Calu3 (cell line): Measurements from ENCODE around the gene CTTNBP2NL. TPM values are rescaled to one million over a fixed set of nuclear protein-coding genes. Genes with fewer than 3 reads are reported as not detected.

Experiments used
- BruUV-seq: library from RNA; stranded (reverse); fragments of 400-500 nt; replicated peaks from 2 replicates; lab custom pipeline; 2021; lab: Mats Ljungman, UMichigan
- CTCF ChIA-PET: fragments of 300-600 bp; sonication (Branson Sonifier 250); formaldehyde crosslinking; loops from one replicate; lab custom pipeline; 2022; ENCODE audit warnings: antibody characterized with exemption; lab: Charles Lee
- DNase-seq: peaks from one replicate; pipeline ENCODE4 v3.0.0; 2022
- H3K27ac Mint-ChIP-seq: one replicate; pipeline ENCODE4 v1.8.0; 2022; ENCODE audit warnings: mixed read lengths; ENCODE audit not compliant: unreplicated experiment
- H3K27me3 Mint-ChIP-seq: one replicate; pipeline ENCODE4 v1.8.0; 2022; ENCODE audit warnings: mixed read lengths; ENCODE audit not compliant: unreplicated experiment
- H3K36me3 Mint-ChIP-seq: one replicate; pipeline ENCODE4 v1.8.0; 2022; ENCODE audit warnings: mild to moderate bottlenecking, moderate library complexity, mixed read lengths; ENCODE audit not compliant: insufficient read depth, unreplicated experiment
- H3K4me1 Mint-ChIP-seq: one replicate; pipeline ENCODE4 v1.8.0; 2022; ENCODE audit warnings: mild to moderate bottlenecking, low read depth, mixed read lengths; ENCODE audit not compliant: unreplicated experiment
- H3K4me3 Mint-ChIP-seq: one replicate; pipeline ENCODE4 v1.8.0; 2022; ENCODE audit warnings: mild to moderate bottlenecking, low read depth, moderate library complexity, mixed read lengths; ENCODE audit not compliant: unreplicated experiment
- H3K9me3 Mint-ChIP-seq: one replicate; pipeline ENCODE4 v1.8.0; 2022; ENCODE audit warnings: low read depth, mixed read lengths; ENCODE audit not compliant: unreplicated experiment
- CTCF ChIP-seq: fragments of 200-600 bp; IDR thresholded peaks from one replicate; pipeline ENCODE4 v1.8.0; 2022; ENCODE audit warnings: antibody characterized with exemption; ENCODE audit not compliant: unreplicated experiment
- intact Hi-C: fragments of 100-400 bp; cut with micrococcal nuclease; formaldehyde crosslinking; loops from one replicate; pipeline ENCODE4 v1.10.0; 2022; ENCODE audit not compliant: unreplicated experiment
- total RNA-seq: library from RNA; stranded (reverse); gene quantifications from 2 replicates; pipeline ENCODE4 v1.2.3, GENCODE V29; 2022

Gene CTTNBP2NL
- total RNA-seq, 1 experiment from 2014 or later: 48.9 TPM

GRCh38 chr1:112357467-112357866 lies 38.5 kb upstream of the CTTNBP2NL start:
- CTCF ChIA-PET: no interaction called here
- Mint-ChIP-seq H3K36me3 (no peaks in the 10 kb centered on the region), H3K27ac (no peak overlapping the region), H3K9me3 (no peaks in the 10 kb centered on the region), H3K4me1 (peaks cover 17% of the 10 kb centered on the region), H3K4me3 (no peak overlapping the region), H3K27me3 (peaks cover 71% of the 10 kb centered on the region)
- TF ChIP-seq CTCF: no peak
- DNase-seq: no peak
- intact Hi-C loops: no loop called here
- no TSS peak for BruUV-seq

GRCh38 chr1:112358061-112358770 lies 37.8 kb upstream of the CTTNBP2NL start:
- peaks cover 17% of the 10 kb centered on the region for H3K4me1 Mint-ChIP-seq
- intact Hi-C loops: no loop called here
- DNase-seq: no peak
- H3K4me3 Mint-ChIP-seq: no peak overlapping the region
- peaks cover 67% of the 10 kb centered on the region for H3K27me3 Mint-ChIP-seq
- TF ChIP-seq CTCF: no peak
- H3K36me3 Mint-ChIP-seq: no peaks in the 10 kb centered on the region
- CTCF ChIA-PET: interaction anchor here (0.6 to 2.6 kb wide), 2 partner anchors 11 to 703 kb away, joined by 3 to 7 read pairs; no protein-coding TSS in a partner anchor
- BruUV-seq: no TSS peak
- no peak overlapping the region for H3K27ac Mint-ChIP-seq
- H3K9me3 Mint-ChIP-seq: no peaks in the 10 kb centered on the region

GRCh38 chr1:112358798-112359408 lies 37.1 kb upstream of the CTTNBP2NL start:
- CTCF ChIA-PET: interaction anchor here (0.6 to 2.6 kb wide), 2 partner anchors 10 to 703 kb away, joined by 3 to 7 read pairs; no protein-coding TSS in a partner anchor
- BruUV-seq: no TSS peak
- peak; percentile 47 for DNase-seq
- intact Hi-C loops: no loop called here
- Mint-ChIP-seq H3K4me1 (peaks cover 17% of the 10 kb centered on the region), H3K9me3 (no peaks in the 10 kb centered on the region), H3K27me3 (peaks cover 60% of the 10 kb centered on the region), H3K27ac (no peak overlapping the region), H3K4me3 (no peak overlapping the region), H3K36me3 (no peaks in the 10 kb centered on the region)
- peak; percentile 69 for TF ChIP-seq CTCF

GRCh38 chr1:112359961-112360767 lies 35.9 kb upstream of the CTTNBP2NL start:
- H3K4me1 Mint-ChIP-seq: peaks cover 17% of the 10 kb centered on the region
- H3K4me3 Mint-ChIP-seq: no peak overlapping the region
- DNase-seq: peak; percentile 3
- no peaks in the 10 kb centered on the region for H3K36me3 Mint-ChIP-seq
- no TSS peak for BruUV-seq
- peaks cover 48% of the 10 kb centered on the region for H3K27me3 Mint-ChIP-seq
- TF ChIP-seq CTCF: no peak
- no peak overlapping the region for H3K27ac Mint-ChIP-seq
- no peaks in the 10 kb centered on the region for H3K9me3 Mint-ChIP-seq
- CTCF ChIA-PET: interaction anchor here (0.9 to 2.6 kb wide), 2 partner anchors 9 to 32 kb away, joined by 3 to 7 read pairs; no protein-coding TSS in a partner anchor
- intact Hi-C loops: no loop called here
